Neural cell (in vitro differentiated cells): Measurements from ENCODE around the gene SLC12A7. TPM values are rescaled to one million over a fixed set of nuclear protein-coding genes. Genes with fewer than 3 reads are reported as not detected.

Experiments used
- H2AFZ ChIP-seq: fragments of 200-600, 300-800 bp; sonication (generic), shearing (Covaris generic); 2 replicates; pipeline ENCODE4 v1.6.0; 2014; ENCODE audit warnings: low read depth, mild to moderate bottlenecking, antibody characterized with exemption, low read length, moderate library complexity
- H3F3A ChIP-seq: fragments of 200-600 bp; shearing (Covaris generic); 2 replicates; pipeline ENCODE4 v1.6.1; 2016; ENCODE audit warnings: mild to moderate bottlenecking, moderate library complexity, mixed read lengths, antibody characterized with exemption, low read length; ENCODE audit not compliant: insufficient read depth, poor library complexity, severe bottlenecking
- H3K27ac ChIP-seq: fragments of 200-600, 300-800 bp; sonication (generic), shearing (Covaris generic); 2 replicates; pipeline ENCODE4 v1.5.1; 2014; ENCODE audit warnings: mild to moderate bottlenecking, low read length, moderate library complexity
- H3K27me3 ChIP-seq: fragments of 300-800, 200-600 bp; sonication (generic), shearing (Covaris generic); 2 replicates; pipeline ENCODE4 v1.6.0; 2014; ENCODE audit warnings: mild to moderate bottlenecking, low read depth, low read length, moderate library complexity; ENCODE audit not compliant: insufficient read depth
- H3K36me3 ChIP-seq: fragments of 300-800, 200-600 bp; sonication (generic), shearing (Covaris generic); 2 replicates; pipeline ENCODE4 v1.5.1; 2014; ENCODE audit warnings: mild to moderate bottlenecking, antibody characterized with exemption, low read length, moderate library complexity; ENCODE audit not compliant: insufficient read depth
- H3K4me2 ChIP-seq: fragments of 300-800, 200-600 bp; sonication (generic), shearing (Covaris generic); 2 replicates; pipeline ENCODE4 v1.6.0; 2014; ENCODE audit warnings: mild to moderate bottlenecking, low read length
- H3K4me3 ChIP-seq: fragments of 300-800, 200-600 bp; sonication (generic), shearing (Covaris generic); 2 replicates; pipeline ENCODE4 v1.5.1; 2014; ENCODE audit warnings: mild to moderate bottlenecking, low read length, moderate library complexity
- H3K79me2 ChIP-seq: fragments of 200-600 bp; shearing (Covaris generic); replicated peaks from 2 replicates; pipeline ENCODE4 v1.6.0; 2014; ENCODE audit warnings: mild to moderate bottlenecking, low read length, moderate library complexity; ENCODE audit not compliant: insufficient read depth
- H3K9ac ChIP-seq: fragments of 300-800, 200-600 bp; sonication (generic), shearing (Covaris generic); 2 replicates; pipeline ENCODE4 v1.6.1; 2016; ENCODE audit warnings: mild to moderate bottlenecking, low read length, mixed read lengths
- H3K9me2 ChIP-seq: fragments of 200-600 bp; shearing (Covaris generic); 2 replicates; pipeline ENCODE4 v1.6.1; 2016; ENCODE audit warnings: mild to moderate bottlenecking, low read length, mixed read lengths; ENCODE audit not compliant: insufficient read depth
- H3K9me3 ChIP-seq: fragments of 200-600, 300-800 bp; sonication (generic), shearing (Covaris generic); 2 replicates; pipeline ENCODE4 v1.6.1; 2016; ENCODE audit warnings: mild to moderate bottlenecking, mixed run types, low read length, moderate library complexity, mixed read lengths
- H4K20me1 ChIP-seq: fragments of 200-600 bp; shearing (Covaris generic); 2 replicates; pipeline ENCODE4 v1.6.1; 2016; ENCODE audit warnings: mild to moderate bottlenecking, mixed run types; ENCODE audit not compliant: insufficient read depth
- EP300 ChIP-seq: fragments of 450-650 bp; conservative IDR thresholded peaks from 2 replicates; pipeline ENCODE4 v1.6.1; 2014; ENCODE audit warnings: antibody characterized with exemption, mild to moderate bottlenecking, moderate library complexity; ENCODE audit not compliant: poor library complexity, severe bottlenecking
- EZH2 ChIP-seq: fragments of 200-600, 300-800 bp; shearing (Covaris generic), sonication (generic); IDR thresholded peaks from 2 replicates; pipeline ENCODE4 v1.6.1; 2014; ENCODE audit warnings: antibody characterized with exemption, low read length, borderline replicate concordance, mild to moderate bottlenecking; ENCODE audit not compliant: insufficient read depth, poor library complexity, severe bottlenecking
- MXI1 ChIP-seq: fragments of 450-650 bp; conservative IDR thresholded peaks from 2 replicates; pipeline ENCODE4 v1.6.1; 2014; ENCODE audit warnings: antibody characterized with exemption, mild to moderate bottlenecking; ENCODE audit not compliant: poor library complexity, severe bottlenecking
- POLR2AphosphoS5 ChIP-seq: IDR thresholded peaks from 2 replicates; pipeline ENCODE4 v1.6.1; 2012
- RAD21 ChIP-seq: fragments of 450-650 bp; conservative IDR thresholded peaks from 2 replicates; pipeline ENCODE4 v1.6.1; 2014; ENCODE audit warnings: antibody characterized with exemption, mild to moderate bottlenecking, moderate library complexity
- SMC3 ChIP-seq: fragments of 450-650 bp; conservative IDR thresholded peaks from 2 replicates; pipeline ENCODE4 v1.6.1; 2014; ENCODE audit warnings: antibody characterized with exemption, mild to moderate bottlenecking, moderate library complexity; ENCODE audit not compliant: poor library complexity
- TAF1 ChIP-seq: IDR thresholded peaks from 2 replicates; pipeline ENCODE4 v1.6.1; 2012; ENCODE audit warnings: low read depth
- polyA plus RNA-seq: library from polyadenylated mRNA; depleted of rRNA; stranded (reverse); fragments of >200 nt; gene quantifications from 2 replicates; pipeline ENCODE4 v1.2.3, GENCODE V29; 2014
- TF ChIP-seq, protein P1 (sequence below): IDR thresholded peaks from 2 replicates; pipeline ENCODE4 v1.6.1; 2012; ENCODE audit warnings: borderline replicate concordance
- TF ChIP-seq, protein P2 (sequence below): fragments of 450-650 bp; IDR thresholded peaks from 2 replicates; pipeline ENCODE4 v1.5.1; 2014; ENCODE audit warnings: antibody characterized with exemption, mild to moderate bottlenecking, moderate library complexity; ENCODE audit not compliant: poor library complexity, severe bottlenecking

Gene SLC12A7
- polyA plus RNA-seq, 1 donor from 2014 or later: 4.5 TPM

DNA sequence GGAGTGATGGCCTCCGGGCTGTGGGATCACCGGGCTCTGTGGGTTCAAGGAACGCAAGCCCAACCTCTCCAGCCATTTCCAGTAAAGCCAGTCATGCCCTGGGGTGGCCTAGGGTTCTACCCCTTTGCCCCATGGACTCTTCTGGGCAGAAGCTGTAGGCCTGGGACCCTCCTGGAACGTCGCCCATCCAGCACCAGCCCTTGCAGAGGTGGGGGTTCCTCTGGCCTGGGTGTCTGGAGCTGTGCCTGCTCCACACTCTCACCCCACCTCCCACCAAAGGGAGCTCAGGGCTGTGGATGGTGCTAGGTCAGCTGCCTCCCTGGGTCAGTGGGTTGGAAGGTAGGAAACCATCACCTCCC, 1.4 kb upstream of the SLC12A7 start:
- H2AFZ ChIP-seq: no peak overlapping the region
- H3K9me2 ChIP-seq: no peaks in the 10 kb centered on the region
- H3K4me3 ChIP-seq: no peak overlapping the region
- H3K9ac ChIP-seq: no peak overlapping the region
- H3F3A ChIP-seq: no peaks in the 10 kb centered on the region
- peaks cover 4% of the 10 kb centered on the region for H3K79me2 ChIP-seq
- H3K9me3 ChIP-seq: no peaks in the 10 kb centered on the region
- no peak overlapping the region for H3K4me2 ChIP-seq
- H4K20me1 ChIP-seq: no peaks in the 10 kb centered on the region
- no peak for TF ChIP-seq EZH2
- no peak for TF ChIP-seq TAF1
- TF ChIP-seq EP300: no peak
- TF ChIP-seq, protein P1, sequence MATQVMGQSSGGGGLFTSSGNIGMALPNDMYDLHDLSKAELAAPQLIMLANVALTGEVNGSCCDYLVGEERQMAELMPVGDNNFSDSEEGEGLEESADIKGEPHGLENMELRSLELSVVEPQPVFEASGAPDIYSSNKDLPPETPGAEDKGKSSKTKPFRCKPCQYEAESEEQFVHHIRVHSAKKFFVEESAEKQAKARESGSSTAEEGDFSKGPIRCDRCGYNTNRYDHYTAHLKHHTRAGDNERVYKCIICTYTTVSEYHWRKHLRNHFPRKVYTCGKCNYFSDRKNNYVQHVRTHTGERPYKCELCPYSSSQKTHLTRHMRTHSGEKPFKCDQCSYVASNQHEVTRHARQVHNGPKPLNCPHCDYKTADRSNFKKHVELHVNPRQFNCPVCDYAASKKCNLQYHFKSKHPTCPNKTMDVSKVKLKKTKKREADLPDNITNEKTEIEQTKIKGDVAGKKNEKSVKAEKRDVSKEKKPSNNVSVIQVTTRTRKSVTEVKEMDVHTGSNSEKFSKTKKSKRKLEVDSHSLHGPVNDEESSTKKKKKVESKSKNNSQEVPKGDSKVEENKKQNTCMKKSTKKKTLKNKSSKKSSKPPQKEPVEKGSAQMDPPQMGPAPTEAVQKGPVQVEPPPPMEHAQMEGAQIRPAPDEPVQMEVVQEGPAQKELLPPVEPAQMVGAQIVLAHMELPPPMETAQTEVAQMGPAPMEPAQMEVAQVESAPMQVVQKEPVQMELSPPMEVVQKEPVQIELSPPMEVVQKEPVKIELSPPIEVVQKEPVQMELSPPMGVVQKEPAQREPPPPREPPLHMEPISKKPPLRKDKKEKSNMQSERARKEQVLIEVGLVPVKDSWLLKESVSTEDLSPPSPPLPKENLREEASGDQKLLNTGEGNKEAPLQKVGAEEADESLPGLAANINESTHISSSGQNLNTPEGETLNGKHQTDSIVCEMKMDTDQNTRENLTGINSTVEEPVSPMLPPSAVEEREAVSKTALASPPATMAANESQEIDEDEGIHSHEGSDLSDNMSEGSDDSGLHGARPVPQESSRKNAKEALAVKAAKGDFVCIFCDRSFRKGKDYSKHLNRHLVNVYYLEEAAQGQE: no peak
- TF ChIP-seq RAD21: no peak
- TF ChIP-seq POLR2AphosphoS5: no peak
- TF ChIP-seq SMC3: no peak
- TF ChIP-seq, protein P2, sequence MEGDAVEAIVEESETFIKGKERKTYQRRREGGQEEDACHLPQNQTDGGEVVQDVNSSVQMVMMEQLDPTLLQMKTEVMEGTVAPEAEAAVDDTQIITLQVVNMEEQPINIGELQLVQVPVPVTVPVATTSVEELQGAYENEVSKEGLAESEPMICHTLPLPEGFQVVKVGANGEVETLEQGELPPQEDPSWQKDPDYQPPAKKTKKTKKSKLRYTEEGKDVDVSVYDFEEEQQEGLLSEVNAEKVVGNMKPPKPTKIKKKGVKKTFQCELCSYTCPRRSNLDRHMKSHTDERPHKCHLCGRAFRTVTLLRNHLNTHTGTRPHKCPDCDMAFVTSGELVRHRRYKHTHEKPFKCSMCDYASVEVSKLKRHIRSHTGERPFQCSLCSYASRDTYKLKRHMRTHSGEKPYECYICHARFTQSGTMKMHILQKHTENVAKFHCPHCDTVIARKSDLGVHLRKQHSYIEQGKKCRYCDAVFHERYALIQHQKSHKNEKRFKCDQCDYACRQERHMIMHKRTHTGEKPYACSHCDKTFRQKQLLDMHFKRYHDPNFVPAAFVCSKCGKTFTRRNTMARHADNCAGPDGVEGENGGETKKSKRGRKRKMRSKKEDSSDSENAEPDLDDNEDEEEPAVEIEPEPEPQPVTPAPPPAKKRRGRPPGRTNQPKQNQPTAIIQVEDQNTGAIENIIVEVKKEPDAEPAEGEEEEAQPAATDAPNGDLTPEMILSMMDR: no peak
- no peak for TF ChIP-seq MXI1
- H3K27ac ChIP-seq: no peak overlapping the region
- no peaks in the 10 kb centered on the region for H3K36me3 ChIP-seq
- peaks cover 10% of the 10 kb centered on the region for H3K27me3 ChIP-seq

DNA sequence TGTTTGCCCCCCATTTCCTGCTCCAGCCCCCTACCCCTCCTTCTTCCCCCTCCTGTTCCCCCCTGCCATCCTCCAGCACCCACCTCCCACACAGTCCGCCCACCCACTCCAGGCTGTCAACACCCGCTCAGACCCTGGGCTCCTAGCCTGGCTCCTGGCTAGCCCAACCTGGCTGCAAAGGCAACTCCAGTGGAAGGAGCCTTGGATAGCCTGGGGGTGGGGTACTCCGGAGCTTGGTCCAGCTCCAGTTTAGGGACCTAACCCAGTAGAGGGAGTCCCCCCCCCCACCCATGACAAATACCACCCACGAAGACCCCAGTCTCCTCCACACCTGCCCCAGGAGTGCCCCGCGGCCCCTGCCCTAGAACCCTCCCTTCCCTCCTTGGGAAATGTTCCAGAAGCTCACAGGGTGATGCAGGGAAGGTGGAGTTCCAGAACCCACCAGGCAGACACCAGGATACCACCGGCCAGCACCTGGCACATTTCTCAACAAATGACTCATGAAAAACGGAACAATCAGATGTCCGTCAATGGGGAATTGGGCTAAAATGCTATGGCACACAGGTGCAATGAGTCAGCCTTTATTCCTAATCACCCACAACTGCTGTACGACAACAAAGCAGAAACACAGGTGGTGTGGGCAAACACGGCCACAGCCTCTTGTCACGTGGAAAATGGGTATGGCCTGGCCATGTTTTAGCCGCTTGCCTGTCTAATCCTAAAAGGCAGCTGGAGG, 901 bp upstream of the SLC12A7 start:
- Histone ChIP-seq H3K4me3 (no peak overlapping the region), H3K27me3 (peaks cover 10% of the 10 kb centered on the region), H3K9me3 (no peaks in the 10 kb centered on the region), H3K4me2 (no peak overlapping the region), H3K79me2 (peaks cover 4% of the 10 kb centered on the region), H3K36me3 (no peaks in the 10 kb centered on the region), H3K9me2 (no peaks in the 10 kb centered on the region), H3K27ac (no peak overlapping the region), H4K20me1 (no peaks in the 10 kb centered on the region), H3F3A (no peaks in the 10 kb centered on the region), H3K9ac (no peak overlapping the region), H2AFZ (no peak overlapping the region)
- TF ChIP-seq, protein P1: no peak
- TF ChIP-seq EP300: no peak
- no peak for TF ChIP-seq RAD21
- TF ChIP-seq EZH2: no peak
- no peak for TF ChIP-seq SMC3
- no peak for TF ChIP-seq TAF1
- no peak for TF ChIP-seq MXI1
- TF ChIP-seq POLR2AphosphoS5: no peak
- TF ChIP-seq, protein P2: no peak
